ENCODE data around the gene MAST4.

MAST4 gene

DNA sequence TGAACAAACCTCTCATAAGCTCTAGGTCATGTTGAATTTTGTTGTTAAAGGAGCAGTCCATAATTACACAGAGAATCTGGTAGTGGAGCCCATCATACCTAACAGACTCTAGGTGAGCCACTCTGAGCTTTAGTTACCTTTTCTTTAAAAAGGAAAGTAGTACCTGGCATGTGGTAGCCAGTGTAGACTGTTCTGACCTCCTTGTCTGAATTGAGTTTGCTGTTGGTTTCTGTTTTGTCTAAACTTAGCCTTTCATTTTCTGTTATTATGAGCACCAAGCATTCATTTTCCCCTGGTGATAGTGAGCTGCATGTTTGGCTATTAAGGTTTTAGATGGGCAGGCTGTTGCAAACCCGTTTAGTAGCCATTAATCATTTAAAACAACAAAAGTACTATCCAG is 112.2 kb downstream of the MAST4 start:
- in situ Hi-C loops (cut with MboI; ENCODE audit: low sequenced_read_pairs, unreplicated experiment) = no loop called here
- no peak for DNase-seq (ENCODE audit: low spot score)
- TF ChIP-seq CTCF (IDR thresholded peaks at IDR 0.05; ENCODE audit: borderline replicate concordance, control extremely low read depth, extremely low read depth, insufficient read depth, missing control alignments) = no peak

GRCh38 chr5:66710557-66711088 is 114.4 kb downstream of the MAST4 start:
- no peak for TF ChIP-seq CTCF (IDR thresholded peaks at IDR 0.05; ENCODE audit: borderline replicate concordance, control extremely low read depth, extremely low read depth, insufficient read depth, missing control alignments)
- DNase-seq (ENCODE audit: low spot score) = no peak
- in situ Hi-C loops (cut with MboI; ENCODE audit: low sequenced_read_pairs, unreplicated experiment) = no loop called here

DNA sequence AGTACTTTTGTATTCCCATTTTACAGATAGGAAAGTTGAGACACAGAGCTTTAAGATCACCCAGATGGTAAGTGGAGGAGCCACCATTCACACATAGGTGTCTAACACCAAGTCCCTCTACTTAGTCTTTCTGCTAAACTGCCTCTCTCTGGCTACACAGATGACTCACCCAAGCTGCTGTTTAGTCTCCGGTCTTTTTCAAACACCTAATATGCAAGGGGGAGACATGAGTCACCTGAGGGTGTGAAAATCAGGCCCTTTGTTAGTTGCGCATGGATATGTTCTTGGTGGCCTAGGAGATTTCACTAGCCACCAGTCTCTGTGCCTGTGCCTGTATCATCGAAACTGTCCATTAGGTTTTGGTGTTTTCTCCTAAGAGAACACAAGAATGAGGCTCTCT is 117.8 kb downstream of the MAST4 start:
- in situ Hi-C loops (cut with MboI; ENCODE audit: low sequenced_read_pairs, unreplicated experiment) = no loop called here
- no peak for TF ChIP-seq CTCF (IDR thresholded peaks at IDR 0.05; ENCODE audit: borderline replicate concordance, control extremely low read depth, extremely low read depth, insufficient read depth, missing control alignments)

DNA sequence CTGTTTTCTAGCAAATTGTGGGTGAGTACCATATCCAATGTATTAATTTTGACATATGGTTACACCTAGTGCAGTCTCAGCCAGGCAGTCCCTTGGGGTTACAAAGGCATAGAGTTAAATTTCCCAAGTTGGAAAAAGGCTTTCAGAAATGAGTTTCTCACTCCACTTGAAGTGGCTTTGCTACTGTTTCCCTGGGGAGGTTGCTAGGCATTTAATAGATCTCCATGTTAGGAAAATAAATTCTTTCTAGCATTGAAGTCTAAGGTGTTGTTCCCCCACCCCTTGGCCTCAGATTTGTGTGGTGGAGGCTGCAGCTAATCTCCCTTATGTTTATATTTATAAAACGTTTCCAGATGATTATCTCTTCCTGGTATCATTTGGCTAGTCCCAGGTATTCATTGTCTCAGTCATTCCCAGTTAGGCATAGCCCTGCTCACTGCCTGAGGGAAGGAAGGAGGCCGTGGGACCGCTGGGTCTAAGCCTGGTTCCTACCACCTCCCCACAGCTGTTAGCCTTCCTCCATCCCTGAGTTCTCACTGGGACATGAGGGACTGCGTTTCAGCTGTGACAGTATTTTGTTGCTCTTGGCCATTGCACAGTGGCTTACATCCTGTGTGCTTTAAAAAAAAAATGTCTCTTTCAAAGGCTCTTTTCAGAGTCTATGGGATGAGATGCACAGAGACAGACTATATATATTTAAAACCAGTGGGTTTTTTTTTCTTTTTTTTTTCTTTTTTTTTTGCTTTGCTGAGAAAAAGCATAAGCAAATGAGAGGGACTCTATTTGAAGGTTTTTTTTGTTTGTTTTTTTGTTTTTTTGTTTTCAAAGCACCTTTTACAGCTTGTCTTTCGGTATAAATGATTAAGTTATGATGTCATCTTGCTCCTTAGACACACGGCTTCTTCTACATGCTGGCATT is 121.5 kb downstream of the MAST4 start:
- no peak for DNase-seq (ENCODE audit: low spot score)
- in situ Hi-C loops (cut with MboI; ENCODE audit: low sequenced_read_pairs, unreplicated experiment) = no loop called here
- no peak for TF ChIP-seq CTCF (IDR thresholded peaks at IDR 0.05; ENCODE audit: borderline replicate concordance, control extremely low read depth, extremely low read depth, insufficient read depth, missing control alignments)

More for the DNA sequence above, 117.8 kb downstream of the MAST4 start:
- no peak for DNase-seq (ENCODE audit: low spot score)

DNA sequence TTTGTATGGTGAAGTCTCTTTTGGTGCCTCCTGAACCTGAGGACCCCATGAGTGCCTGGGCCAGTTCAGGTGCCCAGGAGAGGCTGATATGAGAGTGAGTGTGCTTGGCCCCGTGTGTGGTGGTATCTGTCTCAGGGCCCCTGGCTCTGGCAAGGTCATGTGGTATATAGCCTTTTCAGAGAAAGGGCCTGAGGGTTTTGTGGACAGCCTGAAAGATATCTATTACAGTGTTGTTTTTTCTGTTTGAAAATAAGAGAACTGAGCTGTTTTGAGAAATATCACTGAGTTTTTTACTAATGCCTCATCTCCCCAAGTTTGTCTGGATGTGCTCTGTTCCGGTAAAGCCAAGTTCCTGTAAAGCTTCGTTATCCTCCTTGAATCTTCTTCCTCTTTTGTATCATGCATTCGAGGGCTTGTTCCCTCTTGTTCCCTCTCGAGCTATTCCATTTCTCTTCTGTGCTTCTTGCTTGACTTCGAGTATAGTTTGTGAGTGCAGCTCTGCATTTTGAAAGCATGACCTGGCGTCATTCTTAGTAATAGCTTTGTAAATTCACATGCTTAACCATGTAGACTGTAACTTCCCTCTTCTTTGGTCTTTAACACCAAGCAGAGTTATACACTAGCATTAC is 122.3 kb downstream of the MAST4 start:
- no peak for TF ChIP-seq CTCF (IDR thresholded peaks at IDR 0.05; ENCODE audit: borderline replicate concordance, control extremely low read depth, extremely low read depth, insufficient read depth, missing control alignments)
- in situ Hi-C loops (cut with MboI; ENCODE audit: low sequenced_read_pairs, unreplicated experiment) = no loop called here
- no peak for DNase-seq (ENCODE audit: low spot score)

GRCh38 chr5:66720780-66721179 is 124.6 kb downstream of the MAST4 start:
- DNase-seq (ENCODE audit: low spot score) = no peak
- no peak for TF ChIP-seq CTCF (IDR thresholded peaks at IDR 0.05; ENCODE audit: borderline replicate concordance, control extremely low read depth, extremely low read depth, insufficient read depth, missing control alignments)
- in situ Hi-C loops (cut with MboI; ENCODE audit: low sequenced_read_pairs, unreplicated experiment) = no loop called here

Measured in GM13976 (cell line).